CD4-positive, alpha-beta T cell (primary cell): ENCODE data around the gene RRP12. TPM values are rescaled to one million over a fixed set of nuclear protein-coding genes. Genes with fewer than 3 reads are reported as not detected.

ENCODE experiments used
- ATAC-seq: fragments of 200-7000 bp; cut with Tn5 transposase; one replicate; pipeline ENCODE4 v1.10.0; 2022; ENCODE audit warnings: mild to moderate bottlenecking; ENCODE audit not compliant: poor library complexity
- CTCF ChIA-PET: fragments of 350-600 bp; sonication (Branson Sonifier 250); formaldehyde crosslinking; loops from one replicate; lab custom pipeline; 2021; ENCODE audit warnings: antibody characterized with exemption, inconsistent platforms; lab: Charles Lee
- POLR2A ChIA-PET: fragments of 350-600 bp; sonication (Branson Sonifier 250); formaldehyde crosslinking; loops from one replicate; lab custom pipeline; 2021; ENCODE audit warnings: antibody characterized with exemption, inconsistent platforms; lab: Charles Lee
- DNase-seq, 14 experiments: peaks; one replicate each; pipeline ENCODE4 v3.0.0-alpha.2; 2013 to 2020; ENCODE audit warnings: mixed read lengths in 2 of 14
- H3K27ac ChIP-seq, 2 donors: one replicate each; pipeline versions ENCODE4 v1.5.1 to v1.7.0; 2013; ENCODE audit warnings: low read length in 2 of 2, low read depth in 1 of 2, mild to moderate bottlenecking in 1 of 2
- H3K27me3 ChIP-seq, 2 experiments: 1 replicate in 1 of 2; 2 replicates in 1 of 2; pipeline versions ENCODE4 v1.6.1 to v1.7.0; 2013; ENCODE audit warnings: low read length in 2 of 2, control low read depth in 1 of 2, mild to moderate bottlenecking in 1 of 2, moderate library complexity in 1 of 2; ENCODE audit not compliant: insufficient read depth in 2 of 2, control insufficient read depth in 1 of 2
- H3K36me3 ChIP-seq: one replicate; pipeline ENCODE4 v1.6.1; 2013; ENCODE audit warnings: low read length, control low read depth; ENCODE audit not compliant: insufficient read depth
- H3K4me1 ChIP-seq: one replicate; pipeline ENCODE4 v1.6.1; 2013; ENCODE audit warnings: low read length, control low read depth; ENCODE audit not compliant: insufficient read depth
- H3K4me3 ChIP-seq: one replicate; pipeline ENCODE4 v1.5.1; 2013; ENCODE audit warnings: mild to moderate bottlenecking, low read length, moderate library complexity
- H3K9me3 ChIP-seq, 2 experiments: 1 replicate in 1 of 2; 2 replicates in 1 of 2; pipeline versions ENCODE4 v1.6.1 to v1.7.0; 2013; ENCODE audit warnings: low read length in 2 of 2, mild to moderate bottlenecking in 2 of 2, control low read depth in 1 of 2, moderate library complexity in 1 of 2; ENCODE audit not compliant: control insufficient read depth in 1 of 2, insufficient read depth in 1 of 2
- H3K27ac Mint-ChIP-seq: one replicate; pipeline ENCODE4 v1.8.0; 2020; ENCODE audit warnings: mixed read lengths
- H3K27me3 Mint-ChIP-seq: one replicate; pipeline ENCODE4 v1.8.0; 2021; ENCODE audit warnings: mixed read lengths
- H3K36me3 Mint-ChIP-seq: one replicate; pipeline ENCODE4 v1.8.0; 2021; ENCODE audit warnings: low read depth, mixed read lengths
- H3K4me1 Mint-ChIP-seq: one replicate; pipeline ENCODE4 v1.8.0; 2021; ENCODE audit warnings: low read depth, mixed read lengths
- H3K4me3 Mint-ChIP-seq: one replicate; pipeline ENCODE4 v1.8.0; 2020; ENCODE audit warnings: mild to moderate bottlenecking, mixed read lengths
- H3K9me3 Mint-ChIP-seq: one replicate; pipeline ENCODE4 v1.8.0; 2020; ENCODE audit warnings: mixed read lengths
- intact Hi-C, 2 experiments: fragments of 100-400 bp; cut with DNase I in 1 of 2; cut with micrococcal nuclease in 1 of 2; formaldehyde crosslinking; loops; one replicate each; pipeline versions ENCODE4 v1.15.1 to v1.9.0; 2023 to 2025; cut with DNase I, micrococcal nuclease
- total RNA-seq, 174 experiments: library from RNA in 2 of 174; stranded (reverse) in 2 of 174; gene quantifications; one replicate each; pipeline ENCODE4 v1.2.3 and lab custom pipeline; 2021 to 2026
- TF ChIP-seq, protein P1 (sequence below): fragments of 200-600 bp; IDR thresholded peaks from one replicate; pipeline ENCODE4 v1.8.0; 2022; ENCODE audit warnings: antibody characterized with exemption, mild to moderate bottlenecking

Gene RRP12
- total RNA-seq, 2 experiments from 2014 or later = 84.2 to 87.6 TPM

DNA sequence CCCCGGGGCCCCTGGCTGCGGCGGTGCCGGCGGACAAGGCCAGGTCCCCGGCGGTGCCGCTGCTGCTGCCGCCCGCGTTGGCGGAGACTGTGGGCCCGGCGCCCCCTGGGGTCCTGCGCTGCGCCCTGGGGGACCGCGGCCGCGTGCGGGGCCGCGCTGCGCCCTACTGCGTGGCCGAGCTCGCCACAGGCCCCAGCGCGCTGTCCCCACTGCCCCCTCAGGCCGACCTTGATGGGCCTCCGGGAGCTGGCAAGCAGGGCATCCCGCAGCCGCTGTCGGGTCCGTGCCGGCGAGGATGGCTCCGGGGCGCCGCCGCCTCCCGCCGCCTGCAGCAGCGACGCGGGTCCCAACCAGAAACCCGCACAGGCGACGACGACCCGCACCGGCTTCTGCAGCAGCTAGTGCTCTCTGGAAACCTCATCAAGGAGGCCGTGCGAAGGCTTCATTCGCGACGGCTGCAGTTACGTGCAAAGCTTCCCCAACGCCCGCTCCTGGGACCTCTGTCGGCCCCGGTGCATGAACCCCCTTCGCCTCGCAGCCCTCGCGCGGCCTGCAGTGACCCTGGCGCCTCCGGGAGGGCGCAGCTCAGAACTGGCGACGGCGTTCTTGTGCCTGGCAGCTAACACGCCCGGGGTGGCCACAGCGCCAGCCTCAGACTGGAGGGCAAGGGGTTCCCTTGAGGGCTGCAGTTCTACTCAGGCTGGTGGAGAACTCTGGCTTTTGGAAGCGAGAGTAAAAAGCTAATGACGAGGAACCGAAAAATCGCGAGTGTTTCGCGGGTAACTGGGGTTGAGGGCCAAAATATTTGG is 81.3 kb downstream of the RRP12 start:
- no peaks in the 10 kb centered on the region for H3K9me3 Mint-ChIP-seq
- peak overlapping the region; percentile 66 to 72 for H3K27ac ChIP-seq
- ATAC-seq (peak; percentile 37), DNase-seq (peak; percentile 41 to 86 (median 60))
- ChIA-PET CTCF (interaction anchor here (0.9 to 2.2 kb wide), 4 partner anchors 8 to 81 kb away, joined by 3 to 24 read pairs (median 7); partner anchors contain the start of gene FRAT2), POLR2A (interaction anchor here (0.6 to 3.5 kb wide), 15 partner anchors 8 to 487 kb away, joined by 3 to 178 read pairs (median 4); partner anchors contain the start of genes ARHGAP19, FRAT2, RRP12 and UBTD1)
- H3K27me3 Mint-ChIP-seq = no peaks in the 10 kb centered on the region
- no peaks in the 10 kb centered on the region for H3K9me3 ChIP-seq
- intact Hi-C loops = loop anchor here (1.0 to 5.0 kb wide), 3 partner anchors 12 to 82 kb away; partner anchors contain the start of gene RRP12 (in 1 of the 2)
- peaks cover 19% of the 10 kb centered on the region for H3K36me3 Mint-ChIP-seq
- H3K4me1 ChIP-seq = peaks cover 36% of the 10 kb centered on the region
- TF ChIP-seq, protein P1, sequence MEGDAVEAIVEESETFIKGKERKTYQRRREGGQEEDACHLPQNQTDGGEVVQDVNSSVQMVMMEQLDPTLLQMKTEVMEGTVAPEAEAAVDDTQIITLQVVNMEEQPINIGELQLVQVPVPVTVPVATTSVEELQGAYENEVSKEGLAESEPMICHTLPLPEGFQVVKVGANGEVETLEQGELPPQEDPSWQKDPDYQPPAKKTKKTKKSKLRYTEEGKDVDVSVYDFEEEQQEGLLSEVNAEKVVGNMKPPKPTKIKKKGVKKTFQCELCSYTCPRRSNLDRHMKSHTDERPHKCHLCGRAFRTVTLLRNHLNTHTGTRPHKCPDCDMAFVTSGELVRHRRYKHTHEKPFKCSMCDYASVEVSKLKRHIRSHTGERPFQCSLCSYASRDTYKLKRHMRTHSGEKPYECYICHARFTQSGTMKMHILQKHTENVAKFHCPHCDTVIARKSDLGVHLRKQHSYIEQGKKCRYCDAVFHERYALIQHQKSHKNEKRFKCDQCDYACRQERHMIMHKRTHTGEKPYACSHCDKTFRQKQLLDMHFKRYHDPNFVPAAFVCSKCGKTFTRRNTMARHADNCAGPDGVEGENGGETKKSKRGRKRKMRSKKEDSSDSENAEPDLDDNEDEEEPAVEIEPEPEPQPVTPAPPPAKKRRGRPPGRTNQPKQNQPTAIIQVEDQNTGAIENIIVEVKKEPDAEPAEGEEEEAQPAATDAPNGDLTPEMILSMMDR = no peak
- H3K27me3 ChIP-seq = no peaks in the 10 kb centered on the region
- H3K4me3 Mint-ChIP-seq = peak overlapping the region; percentile 97
- H3K4me1 Mint-ChIP-seq = peaks cover 38% of the 10 kb centered on the region
- H3K27ac Mint-ChIP-seq = peak overlapping the region; percentile 89
- H3K36me3 ChIP-seq = no peaks in the 10 kb centered on the region
- H3K4me3 ChIP-seq = peak overlapping the region; percentile 80

GRCh38 chr10:97318772-97319651 is 82.1 kb downstream of the RRP12 start, which contains the start of gene FRAT1:
TSS of gene FRAT1 (plus strand) at chr10:97319271. CDS start at chr10:97319454, 183 bp downstream.
- ATAC-seq (peak; percentile 73), DNase-seq (peak; percentile 85 to 96 (median 89))
- no peaks in the 10 kb centered on the region for H3K9me3 Mint-ChIP-seq
- intact Hi-C loops = loop anchor here (1.0 to 5.0 kb wide), 3 partner anchors 25 to 83 kb away; partner anchors contain the start of genes ARHGAP19 (in 1 of the 2) and RRP12 (in 1 of the 2)
- Histone ChIP-seq H3K36me3 (no peaks in the 10 kb centered on the region), H3K27ac (peak within 1 kb of the TSS; percentile 99 to 100), H3K4me3 (peak within 1 kb of the TSS; percentile 80), H3K27me3 (no peaks in the 10 kb centered on the region), H3K9me3 (no peaks in the 10 kb centered on the region), H3K4me1 (peaks cover 36% of the 10 kb centered on the region)
- ChIA-PET POLR2A (interaction anchor here (0.7 to 3.5 kb wide), 15 partner anchors 8 to 487 kb away, joined by 3 to 178 read pairs (median 4); partner anchors contain the start of genes ARHGAP19, FRAT2 and RRP12), CTCF (interaction anchor here (0.9 to 2.2 kb wide), 4 partner anchors 9 to 81 kb away, joined by 3 to 24 read pairs (median 7); partner anchors contain the start of gene FRAT2)
- H3K27me3 Mint-ChIP-seq = no peaks in the 10 kb centered on the region
- H3K4me1 Mint-ChIP-seq = peaks cover 38% of the 10 kb centered on the region
- peak within 1 kb of the TSS; percentile 97 for H3K4me3 Mint-ChIP-seq
- peaks cover 19% of the 10 kb centered on the region for H3K36me3 Mint-ChIP-seq
- TF ChIP-seq, protein P1 = no peak
- peak within 1 kb of the TSS; percentile 98 for H3K27ac Mint-ChIP-seq

GRCh38 chr10:97314671-97315070 is 86.5 kb downstream of the RRP12 start:
- no peaks in the 10 kb centered on the region for H3K9me3 Mint-ChIP-seq
- Histone ChIP-seq H3K9me3 (no peaks in the 10 kb centered on the region), H3K4me1 (peaks cover 13% of the 10 kb centered on the region), H3K36me3 (no peaks in the 10 kb centered on the region), H3K4me3 (no peak overlapping the region), H3K27ac (no peak overlapping the region), H3K27me3 (no peaks in the 10 kb centered on the region)
- ChIA-PET CTCF (no interaction called here), POLR2A (no interaction called here)
- TF ChIP-seq, protein P1 = no peak
- intact Hi-C loops = loop anchor here in 1 of 2 experiments (5.0 kb wide), 1 partner anchor 88 kb away; the partner anchor contains the start of gene RRP12
- no peak overlapping the region for H3K27ac Mint-ChIP-seq
- H3K36me3 Mint-ChIP-seq = peaks cover 7% of the 10 kb centered on the region
- no peak overlapping the region for H3K4me3 Mint-ChIP-seq
- ATAC-seq (no peak), DNase-seq (no peak)
- H3K4me1 Mint-ChIP-seq = peaks cover 8% of the 10 kb centered on the region
- no peaks in the 10 kb centered on the region for H3K27me3 Mint-ChIP-seq
